HG02970 (cell line): ENCODE results near the gene MICU2.

Experiments used
- ATAC-seq: cut with Tn5 transposase; IDR thresholded peaks from one replicate; pipeline ENCODE4 v1.9.1; 2021; ENCODE audit warnings: mild to moderate bottlenecking, moderate library complexity, moderate number of reproducible peaks; ENCODE audit not compliant: unreplicated experiment, low FRiP score

MICU2 gene

DNA sequence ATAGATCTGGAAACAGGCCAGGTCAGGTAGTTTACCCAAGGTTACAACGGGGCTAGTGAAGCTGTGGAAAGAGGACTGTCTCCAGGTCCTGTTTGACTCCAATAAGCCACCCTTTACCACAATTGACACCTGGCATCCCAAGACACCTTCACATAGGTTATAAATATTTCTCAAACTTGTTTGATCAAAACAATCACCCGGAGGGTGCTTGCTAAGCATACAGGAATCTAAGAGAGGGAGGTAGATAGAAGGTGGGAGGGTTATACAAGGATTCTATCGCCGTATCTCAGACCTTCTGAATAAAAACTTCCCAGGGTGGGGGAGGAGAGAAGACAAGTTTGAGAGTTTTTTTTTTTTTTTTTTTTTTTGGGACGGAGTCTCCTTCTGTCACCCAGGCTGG, 55.4 kb downstream of the MICU2 start:
- no peak for ATAC-seq

DNA sequence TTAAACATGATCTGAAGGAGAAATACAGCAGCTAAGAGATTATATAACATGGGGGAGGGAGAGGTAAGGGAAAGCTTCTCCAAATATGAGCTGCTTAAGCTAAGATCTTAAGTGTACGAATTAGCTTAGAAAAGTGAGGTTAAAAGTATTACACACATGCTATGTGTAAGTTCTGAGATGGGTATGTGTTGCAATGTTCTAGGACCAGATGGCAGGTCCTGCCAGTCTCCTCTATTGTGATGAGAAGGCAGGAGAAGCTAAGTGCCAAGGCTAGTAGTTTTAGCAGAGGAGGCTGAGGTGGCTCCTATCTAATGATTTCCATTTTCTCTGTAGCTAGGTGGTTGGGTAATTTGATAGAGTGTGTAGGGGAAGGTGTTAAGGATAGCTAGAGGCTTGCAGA, 57.6 kb downstream of the MICU2 start:
- no peak for ATAC-seq

DNA sequence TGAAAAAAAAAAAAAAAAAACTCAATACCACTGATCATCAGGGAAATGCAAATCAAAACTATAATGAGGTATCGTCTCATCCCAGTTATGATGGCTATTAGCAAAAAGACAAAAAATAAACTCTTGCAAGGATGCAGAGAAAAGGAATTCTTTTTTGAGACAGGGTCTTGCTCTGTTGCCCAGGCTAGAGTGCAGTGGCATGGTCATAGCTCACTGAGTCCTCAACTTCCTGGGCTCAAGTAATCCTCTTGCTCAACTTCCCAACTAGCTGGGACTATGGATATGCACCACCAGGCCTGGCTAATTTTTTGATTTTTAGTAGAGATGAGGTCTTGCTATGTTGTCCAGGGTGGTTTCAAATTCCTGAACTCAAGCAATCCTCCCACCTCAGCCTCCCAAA, 59.5 kb downstream of the MICU2 start:
- ATAC-seq, result no peak

DNA sequence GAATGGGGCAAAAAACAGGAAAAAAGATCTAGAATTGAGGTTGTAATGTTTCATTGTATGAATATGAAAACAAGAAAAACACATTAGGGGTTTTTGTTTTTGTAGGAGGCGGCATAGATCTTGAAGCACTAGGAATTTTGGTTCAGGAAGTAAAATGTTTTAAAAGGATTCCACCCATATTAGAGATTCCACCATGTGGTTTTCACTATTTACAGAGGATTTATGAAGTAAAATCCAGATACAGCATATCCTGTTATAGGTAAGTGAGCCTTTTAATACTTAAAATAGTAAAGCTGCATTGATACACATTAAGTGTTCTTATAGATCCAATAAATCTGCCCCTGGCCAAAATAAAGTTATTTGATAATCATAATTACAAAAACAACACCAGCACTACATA, 61.4 kb downstream of the MICU2 start:
- ATAC-seq, result no peak

DNA sequence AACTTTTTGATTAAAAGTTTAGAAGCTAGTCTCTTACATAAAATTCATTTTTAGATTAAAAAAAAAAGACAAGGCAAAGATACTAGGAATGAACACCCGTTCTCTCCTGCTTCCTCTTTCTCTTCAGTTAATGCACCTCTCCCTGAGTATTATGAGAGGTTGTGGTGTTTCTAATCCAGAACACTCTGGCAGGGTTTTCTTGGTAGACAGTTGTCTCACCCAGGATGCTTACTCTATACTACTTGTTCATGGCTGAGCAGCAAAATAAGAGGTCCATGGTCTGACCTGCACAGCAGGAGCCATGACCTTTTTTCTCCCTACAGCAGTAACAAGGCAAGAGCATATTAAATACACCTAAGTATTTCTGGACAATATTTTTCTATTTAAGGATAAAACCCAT, 62.0 kb downstream of the MICU2 start:
- ATAC-seq, result no peak

DNA sequence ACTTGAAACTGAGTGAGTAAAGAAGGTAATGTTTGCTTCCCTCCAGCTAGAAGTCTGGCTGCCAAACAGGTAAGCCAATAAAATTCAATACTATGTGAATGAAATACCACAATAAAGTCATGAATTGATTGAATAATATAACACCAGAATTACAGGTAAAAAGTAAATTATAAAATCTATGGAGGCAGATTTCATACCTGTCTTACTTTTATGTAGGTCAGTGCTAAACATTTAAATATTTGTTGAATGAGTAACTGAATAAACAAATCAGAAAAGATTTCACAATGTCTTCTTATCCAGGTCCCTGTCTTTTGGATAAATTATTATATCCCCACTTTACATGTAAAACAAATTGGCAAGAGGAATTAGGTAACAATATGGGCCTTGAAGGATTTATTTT, 62.7 kb downstream of the MICU2 start:
- ATAC-seq, result no peak

DNA sequence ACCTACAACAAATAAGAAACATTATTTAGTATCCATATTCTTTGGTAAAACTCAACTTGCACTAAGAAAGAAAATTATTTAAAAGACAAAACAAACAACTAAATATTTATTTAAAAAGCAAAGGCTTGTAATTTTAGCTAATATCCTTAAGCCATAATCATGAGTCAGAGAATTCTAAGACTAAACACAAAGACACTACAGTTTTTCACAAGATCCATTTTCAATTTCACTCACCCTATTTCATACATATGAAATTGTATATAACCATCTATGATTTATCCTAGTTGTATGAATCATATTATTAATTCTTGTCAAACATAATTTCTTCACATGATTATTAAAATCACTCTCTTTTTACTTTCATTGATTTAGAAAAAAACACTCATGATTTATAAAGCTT, 64.3 kb downstream of the MICU2 start:
- no peak for ATAC-seq

DNA sequence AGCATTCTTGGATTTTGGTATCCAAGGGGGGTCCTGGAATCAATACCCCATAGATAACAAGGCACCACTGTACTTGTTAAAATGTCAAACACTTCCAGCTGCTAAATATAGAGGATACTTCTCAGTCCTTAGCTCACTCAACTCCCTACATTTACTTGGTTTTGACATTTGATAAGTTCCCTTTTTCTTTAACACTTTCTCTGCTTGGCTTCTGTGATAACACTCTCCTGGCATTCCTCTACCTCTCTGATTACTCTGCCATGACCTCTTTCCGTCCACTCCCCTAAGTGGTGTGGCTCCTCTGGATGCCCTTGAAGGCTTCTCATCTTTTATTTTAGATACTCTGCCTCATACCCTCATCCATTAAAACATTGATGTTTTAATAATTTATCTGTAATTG, 65.2 kb downstream of the MICU2 start:
- ATAC-seq, result no peak

DNA sequence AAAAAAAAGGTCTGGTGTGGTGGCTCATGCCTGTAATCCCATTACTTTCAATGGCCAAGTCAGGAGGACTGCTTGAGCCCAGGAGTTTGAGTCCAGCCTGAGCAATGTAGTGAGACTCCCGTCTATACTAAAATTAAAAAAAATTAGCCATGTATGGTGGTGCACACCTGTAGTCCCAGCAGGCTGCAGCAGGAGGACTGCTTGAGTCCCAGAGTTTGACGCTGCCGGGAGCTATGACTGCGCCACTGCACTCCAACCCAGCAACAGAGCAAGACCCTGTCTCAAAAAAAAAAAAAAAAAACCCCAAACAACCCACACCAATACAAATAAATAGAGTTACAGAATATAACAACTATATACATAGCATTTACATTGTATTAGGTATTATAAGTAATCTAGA, 65.7 kb downstream of the MICU2 start:
- no peak for ATAC-seq

DNA sequence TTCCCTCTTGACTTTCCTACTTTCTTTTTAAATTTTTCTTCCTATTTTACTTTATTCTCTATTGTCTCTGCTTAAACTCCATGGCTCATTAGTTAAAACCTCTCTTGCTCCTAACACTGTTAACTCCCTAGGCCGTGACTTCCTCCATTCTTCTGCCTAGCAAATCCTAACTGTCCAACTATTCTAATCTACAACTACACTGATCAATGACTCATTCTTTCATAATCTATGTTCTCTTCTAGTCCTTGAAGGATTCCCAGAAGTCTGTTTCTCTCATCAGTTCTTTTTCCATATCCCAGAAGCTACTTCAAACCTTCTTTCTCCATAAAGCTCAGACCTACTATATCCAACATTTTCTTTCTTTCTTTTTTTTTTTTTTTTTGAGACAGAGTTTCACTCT, 66.9 kb downstream of the MICU2 start:
- ATAC-seq, result no peak

DNA sequence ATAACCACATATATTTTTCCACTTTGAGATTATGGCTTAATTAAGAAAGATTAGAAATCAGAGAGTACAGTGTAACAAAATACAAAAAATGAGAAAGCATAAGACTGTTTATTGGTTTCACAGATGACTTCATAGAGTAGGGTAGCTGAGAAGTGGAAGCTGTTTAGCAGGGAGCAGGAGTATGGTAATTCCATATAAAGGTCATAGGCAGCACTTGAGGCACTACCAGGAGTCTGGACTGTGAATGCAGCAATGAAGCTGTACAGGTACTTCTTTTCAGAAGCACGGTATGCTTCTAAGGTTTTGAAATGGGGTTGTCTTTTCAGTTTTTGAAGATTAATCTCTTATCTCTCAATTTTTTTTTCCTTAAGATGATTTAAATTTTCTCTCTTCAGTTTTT, 69.2 kb downstream of the MICU2 start:
- ATAC-seq, result no peak

DNA sequence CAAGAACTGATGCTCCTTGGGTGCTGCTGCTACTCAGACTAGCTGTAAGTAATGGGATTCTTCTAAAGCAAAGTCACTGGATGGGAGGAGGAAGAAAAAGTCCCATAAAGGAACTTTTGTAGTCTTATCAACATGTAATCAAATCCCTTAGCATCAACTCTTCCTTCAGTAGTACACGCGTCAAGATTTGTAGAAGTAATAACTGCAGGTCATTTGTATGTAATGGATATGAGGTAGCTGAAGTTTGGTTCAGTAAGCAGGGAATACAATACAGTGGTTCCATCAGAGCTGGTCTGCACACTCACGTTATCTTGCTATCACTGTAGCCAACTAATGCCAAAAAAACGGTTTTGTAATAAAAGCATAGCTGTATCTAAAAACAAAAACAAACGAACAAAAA, 72.5 kb downstream of the MICU2 start:
- ATAC-seq, result no peak

DNA sequence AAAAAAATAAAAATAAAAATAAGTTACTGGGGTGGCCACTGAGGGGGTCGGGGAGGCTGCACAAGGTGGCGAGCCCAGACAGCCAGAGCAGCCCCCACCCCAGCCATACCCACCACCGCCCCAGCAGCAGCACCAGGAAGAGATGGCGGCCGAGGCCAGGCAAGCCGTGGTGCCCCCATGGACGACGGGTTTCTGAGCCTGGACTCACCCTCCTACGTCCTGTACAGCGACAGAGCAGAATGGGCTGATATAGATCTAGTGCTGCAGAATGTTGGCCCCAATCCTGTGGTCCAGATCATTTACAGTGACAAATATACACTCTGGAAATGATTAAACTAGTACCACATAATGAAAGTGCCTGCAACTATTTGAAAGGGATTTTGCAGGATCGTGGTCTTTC, 73.3 kb downstream of the MICU2 start:
- ATAC-seq, result no peak

DNA sequence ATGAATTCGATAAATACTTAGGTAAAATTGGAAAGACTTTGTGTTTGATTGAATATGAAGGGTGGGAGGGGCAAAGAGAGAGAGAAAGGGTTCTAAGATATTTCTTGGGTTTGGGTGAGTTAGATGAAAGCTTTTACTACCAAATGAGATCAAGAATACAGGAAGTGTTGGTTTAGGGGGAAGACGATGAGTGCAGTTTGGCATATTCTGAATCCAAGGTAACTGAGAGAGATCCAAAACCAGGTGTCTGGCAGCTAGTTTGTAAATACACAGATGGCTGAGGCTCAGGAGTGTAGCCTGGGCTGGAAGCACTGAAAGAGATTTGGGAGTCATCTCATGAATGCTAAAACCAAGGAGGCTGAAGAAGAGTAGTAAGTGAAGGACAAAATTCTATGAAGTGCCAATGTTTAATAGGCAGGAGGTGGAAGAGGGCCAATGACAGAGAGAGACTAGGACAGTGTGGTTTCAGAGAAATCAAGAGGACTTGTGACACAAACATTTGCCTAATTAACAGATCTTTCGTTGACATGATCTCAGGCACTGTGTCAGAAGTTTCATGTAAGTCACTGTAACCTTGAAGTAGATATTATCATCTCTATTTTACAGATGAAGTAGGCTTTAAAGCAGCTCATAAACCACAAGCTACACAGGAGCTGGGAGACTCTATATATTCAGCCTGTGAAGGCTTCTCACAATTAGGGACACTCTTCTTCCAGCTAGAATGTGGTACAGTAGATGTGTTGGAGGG, 74.7 kb downstream of the MICU2 start:
- ATAC-seq, result no peak

DNA sequence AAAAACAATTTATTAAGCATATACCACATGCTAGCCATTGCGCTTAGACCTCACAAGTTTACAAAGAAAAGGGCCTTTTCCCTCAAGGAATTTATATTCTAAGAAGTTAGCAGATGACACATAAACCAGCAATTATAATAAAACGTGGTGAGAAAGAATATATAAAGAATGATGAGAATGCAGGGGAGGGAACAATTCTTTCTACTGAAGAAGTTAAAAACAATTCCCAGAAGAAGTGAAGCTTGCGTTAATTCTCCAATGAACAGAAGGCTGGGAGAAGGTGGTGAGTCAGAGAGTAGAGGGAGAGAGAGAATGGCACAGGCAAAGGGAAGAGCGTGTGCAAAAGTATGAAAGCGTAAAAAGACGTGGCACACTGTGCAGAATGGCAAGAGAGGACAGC, 75.4 kb downstream of the MICU2 start:
- ATAC-seq, result no peak

DNA sequence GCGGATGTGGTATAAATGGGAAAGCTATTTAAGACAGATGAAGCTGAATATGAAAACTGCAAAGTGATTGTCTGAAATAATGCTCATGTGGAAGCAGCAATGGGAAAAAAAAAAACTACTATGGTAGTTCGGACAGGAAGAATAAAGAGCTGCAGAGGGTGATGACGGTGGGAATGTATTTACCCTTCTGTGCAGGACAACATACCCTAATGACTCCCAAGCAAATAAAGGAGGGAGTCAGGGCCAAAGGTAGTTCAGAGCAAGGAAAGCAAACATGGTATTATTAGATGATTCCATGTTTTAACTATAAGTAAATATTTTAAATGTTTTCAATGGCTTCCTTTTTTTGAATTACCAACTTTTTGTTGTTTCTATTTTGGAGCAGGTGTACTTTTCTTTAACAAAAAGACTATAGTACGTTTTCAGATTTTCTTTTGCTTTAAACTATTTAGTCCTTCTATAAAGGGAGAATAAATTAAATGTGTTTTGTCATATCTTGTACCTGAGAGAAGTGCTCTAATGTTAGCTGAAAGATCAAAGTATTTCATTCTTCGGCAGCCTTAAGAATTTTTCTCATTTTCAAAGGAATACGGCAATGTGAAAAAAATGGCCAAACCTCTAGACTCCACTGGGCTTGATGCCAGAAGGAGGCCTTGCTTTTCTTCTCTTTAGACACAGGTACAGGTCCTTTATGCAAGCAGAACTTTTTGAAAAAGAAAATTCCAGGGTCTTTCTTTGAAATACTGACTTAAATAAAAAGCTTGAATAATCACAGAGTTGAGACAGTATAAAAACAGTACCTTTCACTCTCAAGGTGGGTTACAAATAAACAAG, 77.0 kb downstream of the MICU2 start:
- ATAC-seq, result no peak

DNA sequence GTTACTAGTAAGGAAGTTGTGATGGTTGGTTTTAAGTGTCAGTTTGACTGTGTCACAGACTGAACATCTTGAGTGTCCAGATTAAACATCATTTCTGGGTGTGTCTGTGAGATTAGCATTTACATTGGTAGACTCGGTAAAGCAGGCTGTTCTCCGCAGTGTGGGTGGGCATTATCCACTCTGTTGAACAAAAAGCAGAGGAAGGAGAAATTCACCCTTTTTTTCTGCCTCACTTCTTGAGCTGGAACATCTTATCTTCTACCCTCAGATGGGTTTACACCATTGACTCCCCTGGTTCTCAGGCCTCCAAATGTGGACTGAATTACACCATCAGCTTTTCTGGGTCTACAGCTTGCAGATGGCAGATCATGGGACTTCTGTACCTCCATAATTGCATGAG, 81.1 kb downstream of the MICU2 start:
- ATAC-seq, result no peak

DNA sequence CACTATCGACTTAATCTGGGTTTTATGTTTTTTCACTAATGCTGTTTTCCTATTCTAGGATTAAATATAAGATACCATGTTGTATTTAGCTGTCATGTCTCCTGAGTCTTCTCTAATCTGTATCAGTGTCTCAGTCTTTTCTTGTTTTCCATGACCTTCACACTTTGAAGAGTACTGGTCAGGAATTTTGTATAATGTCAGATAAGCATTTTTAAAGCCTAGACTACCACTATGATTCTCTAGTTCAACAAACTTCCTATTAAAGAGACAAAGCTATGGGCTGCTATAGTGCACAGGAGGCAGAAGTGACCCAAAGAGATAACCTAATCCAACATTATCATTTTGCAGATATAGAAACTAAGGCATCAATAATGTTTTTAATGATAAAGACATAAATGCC, 81.8 kb downstream of the MICU2 start:
- ATAC-seq, result no peak

DNA sequence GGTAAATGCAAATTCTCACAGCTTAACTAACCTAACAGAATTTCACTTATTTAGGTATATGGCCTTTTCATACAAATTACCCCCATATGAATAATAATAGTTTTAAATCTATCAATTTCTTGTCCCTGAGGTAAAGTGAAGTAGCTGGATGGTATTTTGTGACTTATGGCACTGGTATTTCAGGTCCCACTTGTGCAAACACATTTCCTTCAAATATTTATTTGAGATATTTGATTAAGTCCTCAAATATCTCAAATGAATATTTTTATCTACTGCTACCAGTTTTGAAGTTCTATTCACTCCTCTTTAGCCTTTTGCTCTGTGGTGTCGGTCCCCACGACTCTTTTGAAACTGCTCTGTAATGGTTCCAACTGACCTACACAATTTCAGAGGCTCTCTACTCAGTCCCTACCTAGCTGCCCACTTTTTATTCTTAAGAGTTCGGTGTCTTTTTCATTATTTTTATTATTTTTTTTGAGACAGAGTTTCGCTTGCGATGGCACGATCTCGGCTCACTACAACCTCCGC, 85.3 kb downstream of the MICU2 start:
- no peak for ATAC-seq

DNA sequence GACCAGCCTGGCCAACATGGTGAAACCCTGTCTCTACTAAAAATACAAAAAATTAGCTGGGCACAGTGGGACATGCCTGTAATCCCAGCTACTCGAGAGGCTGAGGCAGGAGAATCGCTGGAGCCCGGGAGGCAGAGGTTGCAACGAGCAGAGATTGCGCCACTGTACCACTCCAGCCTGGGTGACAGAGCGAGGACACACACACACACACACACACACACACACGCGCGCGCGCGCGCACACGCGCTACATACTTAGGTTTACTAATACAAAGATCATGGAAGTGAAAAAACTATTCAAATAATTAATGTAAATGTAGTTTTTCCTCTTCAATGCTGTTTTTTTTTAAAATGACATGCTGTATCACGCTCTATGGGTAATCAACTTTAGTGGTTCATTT, 86.4 kb downstream of the MICU2 start:
- ATAC-seq, result no peak

DNA sequence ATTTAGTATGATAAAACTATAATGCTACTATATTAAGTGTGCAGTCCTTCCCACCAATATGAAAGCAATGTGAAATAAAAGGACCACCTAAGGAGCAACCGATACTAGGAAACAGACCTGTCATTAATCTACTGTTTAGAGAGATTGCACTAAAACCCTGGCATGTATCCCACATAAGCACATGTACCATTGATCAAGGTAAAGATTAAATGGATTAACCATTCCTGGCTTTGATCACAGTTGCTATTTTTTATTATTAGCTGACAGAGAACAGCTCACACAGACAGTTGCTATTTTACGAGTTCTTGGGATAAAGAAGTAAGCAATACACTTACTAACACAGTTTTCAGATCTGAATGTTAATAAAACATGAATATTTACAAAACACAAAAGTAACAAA, 87.2 kb downstream of the MICU2 start:
- no peak for ATAC-seq

DNA sequence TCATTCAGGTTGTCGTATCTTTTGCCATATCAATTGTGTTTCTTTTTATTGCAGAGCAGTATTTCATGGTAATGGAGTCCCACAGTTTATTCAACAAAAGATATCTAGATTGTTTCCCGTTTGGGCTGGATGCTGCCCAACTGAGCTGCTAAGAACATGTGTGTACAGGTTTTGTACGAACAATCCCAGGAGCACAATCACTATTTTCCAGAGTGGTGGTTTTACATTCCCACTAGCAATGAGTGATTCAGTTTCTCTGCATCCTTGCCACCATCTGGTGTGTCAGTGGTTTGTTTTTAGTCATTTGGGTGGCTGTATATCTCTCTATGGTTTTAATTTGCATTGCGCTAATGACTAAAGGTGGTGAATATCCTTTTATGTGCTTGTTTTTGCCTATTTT, 92.1 kb downstream of the MICU2 start:
- ATAC-seq, result no peak
